Panc1 (cell line): ENCODE data around the gene INVS.

Source experiments
- CTCF ChIP-seq: fragments of 450-650 bp; IDR thresholded peaks from 2 replicates; pipeline ENCODE4 v1.5.1; 2017; ENCODE audit warnings: mild to moderate bottlenecking
- POLR2AphosphoS5 ChIP-seq: IDR thresholded peaks from 2 replicates; pipeline ENCODE4 v1.6.1; 2012; ENCODE audit warnings: mild to moderate bottlenecking, low read depth, low read length, moderate library complexity
- SIN3A ChIP-seq: IDR thresholded peaks from 2 replicates; pipeline ENCODE4 v1.6.1; 2012; ENCODE audit warnings: low read depth, mild to moderate bottlenecking, low read length, moderate library complexity, borderline replicate concordance; ENCODE audit not compliant: insufficient read depth
- TCF7L2 ChIP-seq: IDR thresholded peaks from 2 replicates; pipeline ENCODE4 v1.6.1; 2011; ENCODE audit warnings: mild to moderate bottlenecking, low read depth, low read length, inconsistent platforms
- TF ChIP-seq, protein P1 (sequence below), 2 experiments: IDR thresholded peaks; 2 replicates each; pipeline ENCODE4 v1.6.1; 2011 to 2012; ENCODE audit warnings: low read depth in 2 of 2, control low read depth in 1 of 2, low read length in 1 of 2, mild to moderate bottlenecking in 1 of 2, moderate library complexity in 1 of 2; ENCODE audit not compliant: insufficient read depth in 1 of 2

- TF ChIP-seq POLR2AphosphoS5: no peak
- no peak for TF ChIP-seq CTCF
- TF ChIP-seq, protein P1, sequence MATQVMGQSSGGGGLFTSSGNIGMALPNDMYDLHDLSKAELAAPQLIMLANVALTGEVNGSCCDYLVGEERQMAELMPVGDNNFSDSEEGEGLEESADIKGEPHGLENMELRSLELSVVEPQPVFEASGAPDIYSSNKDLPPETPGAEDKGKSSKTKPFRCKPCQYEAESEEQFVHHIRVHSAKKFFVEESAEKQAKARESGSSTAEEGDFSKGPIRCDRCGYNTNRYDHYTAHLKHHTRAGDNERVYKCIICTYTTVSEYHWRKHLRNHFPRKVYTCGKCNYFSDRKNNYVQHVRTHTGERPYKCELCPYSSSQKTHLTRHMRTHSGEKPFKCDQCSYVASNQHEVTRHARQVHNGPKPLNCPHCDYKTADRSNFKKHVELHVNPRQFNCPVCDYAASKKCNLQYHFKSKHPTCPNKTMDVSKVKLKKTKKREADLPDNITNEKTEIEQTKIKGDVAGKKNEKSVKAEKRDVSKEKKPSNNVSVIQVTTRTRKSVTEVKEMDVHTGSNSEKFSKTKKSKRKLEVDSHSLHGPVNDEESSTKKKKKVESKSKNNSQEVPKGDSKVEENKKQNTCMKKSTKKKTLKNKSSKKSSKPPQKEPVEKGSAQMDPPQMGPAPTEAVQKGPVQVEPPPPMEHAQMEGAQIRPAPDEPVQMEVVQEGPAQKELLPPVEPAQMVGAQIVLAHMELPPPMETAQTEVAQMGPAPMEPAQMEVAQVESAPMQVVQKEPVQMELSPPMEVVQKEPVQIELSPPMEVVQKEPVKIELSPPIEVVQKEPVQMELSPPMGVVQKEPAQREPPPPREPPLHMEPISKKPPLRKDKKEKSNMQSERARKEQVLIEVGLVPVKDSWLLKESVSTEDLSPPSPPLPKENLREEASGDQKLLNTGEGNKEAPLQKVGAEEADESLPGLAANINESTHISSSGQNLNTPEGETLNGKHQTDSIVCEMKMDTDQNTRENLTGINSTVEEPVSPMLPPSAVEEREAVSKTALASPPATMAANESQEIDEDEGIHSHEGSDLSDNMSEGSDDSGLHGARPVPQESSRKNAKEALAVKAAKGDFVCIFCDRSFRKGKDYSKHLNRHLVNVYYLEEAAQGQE (IDR thresholded peaks at IDR 0.05; ENCODE audit: insufficient read depth in 1 of 2, low read depth in 2 of 2, low read length in 1 of 2): no peak
- no peak for TF ChIP-seq SIN3A
- TF ChIP-seq TCF7L2: no peak
Measured at GRCh38 chr9:100306283-100306682, 207.2 kb downstream of the INVS start.
